Measurements from ENCODE around the gene FCHSD2. TPM values are rescaled to one million over a fixed set of nuclear protein-coding genes. Genes with fewer than 3 reads are reported as not detected.
A peak's percentile ranks its signal among the peaks of the same experiment; 100 is the strongest.

Gene FCHSD2
- total RNA-seq, 1 experiment from 2014 or later: 7.1 TPM

DNA sequence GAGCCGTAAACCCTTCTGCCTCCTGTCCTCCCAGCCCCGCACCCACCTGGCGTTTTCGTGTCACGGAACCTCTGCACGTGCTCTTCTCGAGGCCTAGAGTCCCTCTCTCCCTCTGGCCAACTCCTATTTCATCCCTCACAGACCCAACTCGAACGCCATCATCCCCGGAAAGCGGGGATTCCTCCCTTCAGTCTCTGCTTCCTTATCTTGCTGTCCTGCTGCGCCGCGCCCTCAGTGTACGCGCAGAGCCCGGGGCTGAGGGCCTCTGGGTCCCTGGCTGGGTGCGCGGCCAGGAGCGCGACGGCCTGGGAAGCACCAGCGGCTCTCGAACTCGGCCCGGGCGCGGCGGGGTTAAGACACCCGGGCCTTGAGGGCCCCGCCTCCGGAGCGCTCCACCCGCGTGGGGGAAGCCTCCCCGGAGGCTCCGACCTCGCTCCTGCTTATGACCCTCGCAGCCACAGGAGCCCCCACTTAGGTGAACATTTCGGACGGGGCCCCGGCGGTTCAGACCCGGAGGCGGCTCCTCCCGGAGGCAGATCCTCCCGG is 328.3 kb downstream of the FCHSD2 start:
- intact Hi-C loops (cut with micrococcal nuclease): loop anchor here (1.0 to 5.0 kb wide), 2 partner anchors 20 to 87 kb away; partner anchors contain the start of gene STARD10
- CTCF ChIA-PET: interaction anchor here (0.5 to 1.0 kb wide), 2 partner anchors 20 to 413 kb away, joined by 3 read pairs; partner anchors contain the start of gene STARD10
- peak overlapping the region; percentile 97 for H3K9ac ChIP-seq (ENCODE audit: low read length)
- no peaks in the 10 kb centered on the region for H3K9me3 ChIP-seq (ENCODE audit: low read length)
- ATAC-seq (peak; percentile 71), DNase-seq (peak; percentile 81)
- no TSS peak for BruUV-seq (replicated peaks)
- H3K4me3 ChIP-seq (ENCODE audit: low read length): peak overlapping the region; percentile 79
- no peaks in the 10 kb centered on the region for H3K27me3 ChIP-seq (ENCODE audit: low read length)
- peak overlapping the region; percentile 96 for H3K4me2 ChIP-seq (ENCODE audit: low read length)
- H4K20me1 ChIP-seq (ENCODE audit: low read length): 0 out of 2 replicates have a peak, but pooled peaks cover 7% of the 10 kb centered on the region
- peak overlapping the region; percentile 89 for H3K27ac ChIP-seq (ENCODE audit: low read length)
- POLR2A ChIA-PET (ENCODE audit: unreplicated experiment): no interaction called here
- peak overlapping the region; percentile 85 for H2AFZ ChIP-seq (ENCODE audit: low read length)
- H3K4me1 ChIP-seq (ENCODE audit: insufficient read depth, low read length): peaks cover 30% of the 10 kb centered on the region
- TF ChIP-seq EZH2phosphoT487 (IDR thresholded peaks at IDR 0.05; ENCODE audit: borderline replicate concordance, low read length) (no peak), EZH2 (IDR thresholded peaks at IDR 0.05; ENCODE audit: low read length, unreplicated experiment) (no peak)
- TF ChIP-seq, protein P1, sequence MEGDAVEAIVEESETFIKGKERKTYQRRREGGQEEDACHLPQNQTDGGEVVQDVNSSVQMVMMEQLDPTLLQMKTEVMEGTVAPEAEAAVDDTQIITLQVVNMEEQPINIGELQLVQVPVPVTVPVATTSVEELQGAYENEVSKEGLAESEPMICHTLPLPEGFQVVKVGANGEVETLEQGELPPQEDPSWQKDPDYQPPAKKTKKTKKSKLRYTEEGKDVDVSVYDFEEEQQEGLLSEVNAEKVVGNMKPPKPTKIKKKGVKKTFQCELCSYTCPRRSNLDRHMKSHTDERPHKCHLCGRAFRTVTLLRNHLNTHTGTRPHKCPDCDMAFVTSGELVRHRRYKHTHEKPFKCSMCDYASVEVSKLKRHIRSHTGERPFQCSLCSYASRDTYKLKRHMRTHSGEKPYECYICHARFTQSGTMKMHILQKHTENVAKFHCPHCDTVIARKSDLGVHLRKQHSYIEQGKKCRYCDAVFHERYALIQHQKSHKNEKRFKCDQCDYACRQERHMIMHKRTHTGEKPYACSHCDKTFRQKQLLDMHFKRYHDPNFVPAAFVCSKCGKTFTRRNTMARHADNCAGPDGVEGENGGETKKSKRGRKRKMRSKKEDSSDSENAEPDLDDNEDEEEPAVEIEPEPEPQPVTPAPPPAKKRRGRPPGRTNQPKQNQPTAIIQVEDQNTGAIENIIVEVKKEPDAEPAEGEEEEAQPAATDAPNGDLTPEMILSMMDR (conservative IDR thresholded peaks at IDR 0.05; ENCODE audit: low read depth, low read length): no peak
- H3K79me2 ChIP-seq (ENCODE audit: low read length): peaks cover 31% of the 10 kb centered on the region
- H3K9me2 ChIP-seq (replicated peaks; ENCODE audit: low read length): no peaks in the 10 kb centered on the region
- no peaks in the 10 kb centered on the region for H3F3A ChIP-seq (ENCODE audit: low read length, unreplicated experiment)
- peaks cover 7% of the 10 kb centered on the region; the same call in 1 of the 2 replicates for H3K36me3 ChIP-seq (ENCODE audit: low read depth, low read length)

DNA sequence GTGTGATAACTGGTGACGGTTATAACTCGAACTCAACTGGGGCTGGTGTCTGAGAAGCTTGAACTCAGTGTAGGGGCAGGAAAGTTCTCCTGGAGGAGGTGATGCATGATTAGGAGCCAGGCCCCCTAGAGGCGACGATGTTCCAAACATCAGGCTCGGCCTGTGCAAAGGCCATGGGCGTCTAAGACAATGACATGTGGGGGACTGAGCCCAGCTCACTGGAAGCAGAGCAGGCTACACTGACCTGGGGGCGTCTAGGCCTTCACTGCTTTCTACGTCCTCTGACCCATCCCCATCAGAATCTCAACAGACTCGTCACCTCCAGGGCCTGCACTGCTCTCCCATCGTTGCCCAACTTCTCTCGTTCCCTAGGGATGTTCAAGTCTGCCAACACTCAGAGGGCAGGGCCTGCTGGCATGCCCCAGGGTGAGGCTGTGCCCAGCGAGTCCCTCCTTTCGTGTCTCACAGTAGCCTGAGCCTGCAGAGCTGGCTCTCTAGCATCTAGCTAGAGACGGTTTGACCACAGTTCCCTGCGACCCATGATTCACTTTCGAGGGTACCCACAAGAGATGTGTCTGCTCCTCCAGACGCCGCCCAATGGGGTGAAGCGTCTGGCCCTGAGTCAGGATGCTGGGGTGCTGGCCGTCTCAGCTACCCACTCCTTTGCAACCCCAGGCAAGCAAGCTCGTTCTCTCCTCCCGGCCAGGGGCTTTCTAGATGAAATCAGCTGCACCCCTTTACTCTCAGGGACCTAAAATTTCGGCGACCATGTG is 329.0 kb downstream of the FCHSD2 start:
- peaks cover 30% of the 10 kb centered on the region for H3K4me1 ChIP-seq (ENCODE audit: insufficient read depth, low read length)
- intact Hi-C loops (cut with micrococcal nuclease): loop anchor here (5.0 kb wide), 1 partner anchor 86 kb away; no protein-coding TSS in a partner anchor
- H3K9me2 ChIP-seq (replicated peaks; ENCODE audit: low read length): no peaks in the 10 kb centered on the region
- H3K27me3 ChIP-seq (ENCODE audit: low read length): no peaks in the 10 kb centered on the region
- peak overlapping the region; percentile 97 for H3K9ac ChIP-seq (ENCODE audit: low read length)
- peak overlapping the region; percentile 79 for H3K4me3 ChIP-seq (ENCODE audit: low read length)
- BruUV-seq (replicated peaks): TSS peak; percentile 72
- ATAC-seq: peak; percentile 40
- peak overlapping the region; percentile 85; the same call in 1 of the 2 replicates for H2AFZ ChIP-seq (ENCODE audit: low read length)
- TF ChIP-seq, protein P1 (conservative IDR thresholded peaks at IDR 0.05; ENCODE audit: low read depth, low read length): peak; percentile 93
- TF ChIP-seq EZH2 (IDR thresholded peaks at IDR 0.05; ENCODE audit: low read length, unreplicated experiment): no peak
- ChIA-PET POLR2A (ENCODE audit: unreplicated experiment) (interaction anchor here (0.6 kb wide), 2 partner anchors 86 to 163 kb away, joined by 3 read pairs; no protein-coding TSS in a partner anchor), CTCF (interaction anchor here (0.5 to 1.0 kb wide), 4 partner anchors 10 to 414 kb away, joined by 3 to 6 read pairs (median 4); partner anchors contain the start of gene STARD10)
- 0 out of 2 replicates have a peak, but pooled peaks cover 7% of the 10 kb centered on the region for H4K20me1 ChIP-seq (ENCODE audit: low read length)
- H3F3A ChIP-seq (ENCODE audit: low read length, unreplicated experiment): no peaks in the 10 kb centered on the region
- peak; percentile 85 for DNase-seq
- peak overlapping the region; percentile 89 for H3K27ac ChIP-seq (ENCODE audit: low read length)
- H3K4me2 ChIP-seq (ENCODE audit: low read length): peak overlapping the region; percentile 96
- H3K79me2 ChIP-seq (ENCODE audit: low read length): peaks cover 31% of the 10 kb centered on the region
- no peaks in the 10 kb centered on the region for H3K9me3 ChIP-seq (ENCODE audit: low read length)
- H3K36me3 ChIP-seq (ENCODE audit: low read depth, low read length): peaks cover 7% of the 10 kb centered on the region; the same call in 1 of the 2 replicates
